GM21360 (cell line): ENCODE measurements around the gene PWP1.
"Not testable (repeated sequence)": the region's sequence is repeated elsewhere in the genome, so short reads cannot be mapped to it uniquely, and the experiment has no call there.

ENCODE experiments used
- ATAC-seq: cut with Tn5 transposase; IDR thresholded peaks from one replicate; pipeline ENCODE4 v1.9.1; 2021; ENCODE audit warnings: mild to moderate bottlenecking, moderate library complexity; ENCODE audit not compliant: unreplicated experiment

The PWP1 gene

GRCh38 chr12:107667464-107667863, 18.1 kb upstream of the PWP1 start:
- no peak for ATAC-seq

- no peak for ATAC-seq
Measured at GRCh38 chr12:107668320-107669098, 17.1 kb upstream of the PWP1 start.

- no peak for ATAC-seq
Measured at GRCh38 chr12:107669946-107670345, 15.7 kb upstream of the PWP1 start.

- ATAC-seq = no peak
Measured at GRCh38 chr12:107670999-107671643, 14.5 kb upstream of the PWP1 start.

- ATAC-seq = no peak
Measured at GRCh38 chr12:107677671-107678070, 7.9 kb upstream of the PWP1 start.

GRCh38 chr12:107679336-107679735, 6.3 kb upstream of the PWP1 start:
- ATAC-seq = no peak

GRCh38 chr12:107681455-107681835, 4.2 kb upstream of the PWP1 start:
- no peak for ATAC-seq

- no peak for ATAC-seq
Measured at GRCh38 chr12:107681836-107682820, 3.5 kb upstream of the PWP1 start.

- ATAC-seq = no peak
Measured at GRCh38 chr12:107684029-107684795, 1.4 kb upstream of the PWP1 start.

- no peak for ATAC-seq
Measured at GRCh38 chr12:107684990-107685359, 624 bp upstream of the PWP1 start.

- not testable (repeated sequence) for ATAC-seq
Measured at GRCh38 chr12:107695772-107696171, 10.2 kb downstream of the PWP1 start.

GRCh38 chr12:107702106-107702505, 16.5 kb downstream of the PWP1 start:
- ATAC-seq = no peak

GRCh38 chr12:107704041-107704440, 18.4 kb downstream of the PWP1 start:
- no peak for ATAC-seq

- ATAC-seq = not testable (repeated sequence)
Measured at GRCh38 chr12:107705522-107705921, 19.9 kb downstream of the PWP1 start.

- no peak for ATAC-seq
Measured at GRCh38 chr12:107715780-107716179, 30.2 kb downstream of the PWP1 start.

GRCh38 chr12:107718606-107719005, 33.0 kb downstream of the PWP1 start:
- no peak for ATAC-seq

- not testable (repeated sequence) for ATAC-seq
Measured at GRCh38 chr12:107727327-107727726, 41.7 kb downstream of the PWP1 start.

- not testable (repeated sequence) for ATAC-seq
Measured at GRCh38 chr12:107727742-107728141, 42.1 kb downstream of the PWP1 start.

GRCh38 chr12:107730618-107731341, 45.2 kb downstream of the PWP1 start:
- ATAC-seq = no peak

GRCh38 chr12:107731366-107731765, 45.8 kb downstream of the PWP1 start:
- no peak for ATAC-seq
